Measurements from ENCODE around the gene TNPO1. TPM values are rescaled to one million over a fixed set of nuclear protein-coding genes. Genes with fewer than 3 reads are reported as not detected.

The TNPO1 gene
- total and polyA plus RNA-seq, 2 of the 8 experiments (the other 6 are each of a cell fraction or from before 2014, with no cell fraction given) = 38.5 to 211 TPM

GRCh38 chr5:72784129-72784528 lies 32.3 kb upstream of the TNPO1 start:
- H3K27me3 ChIP-seq (replicated peaks in 1 of 4; ENCODE audit: control insufficient read depth in 3 of 4, extremely low read depth in 1 of 4, insufficient read depth in 3 of 4, low read length in 3 of 4) = no peaks in the 10 kb centered on the region
- H3K9ac ChIP-seq (replicated peaks in 1 of 4; ENCODE audit: extremely low read depth in 1 of 4, low read depth in 3 of 4, low read length in 3 of 4) = no peak overlapping the region
- no peak overlapping the region for H3K4me2 ChIP-seq (ENCODE audit: insufficient read depth in 1 of 2, low read depth in 2 of 2, low read length in 2 of 2)
- no peak overlapping the region for H2BK120ac ChIP-seq (replicated peaks; ENCODE audit: low read depth, low read length)
- no peak overlapping the region for H2BK12ac ChIP-seq (ENCODE audit: low read depth, low read length)
- H2AK5ac ChIP-seq (ENCODE audit: low read depth, low read length) = no peak overlapping the region
- FAIRE-seq = no peak
- H3K79me2 ChIP-seq (ENCODE audit: control insufficient read depth in 1 of 2, insufficient read depth in 2 of 2, low read length in 2 of 2) = no peaks in the 10 kb centered on the region
- H3K9me3 ChIP-seq (ENCODE audit: insufficient read depth in 2 of 2, low read depth in 1 of 2, low read length in 1 of 2) = 0 out of 4 replicates have a peak, but pooled peaks cover 0 to 2% of the 10 kb centered on the region in 2 experiments
- no peak overlapping the region for H3K4me3 ChIP-seq (ENCODE audit: extremely low read depth in 1 of 4, insufficient read depth in 2 of 4, low read depth in 3 of 4, low read length in 4 of 4)
- H3K79me1 ChIP-seq (ENCODE audit: low read depth, low read length) = no peaks in the 10 kb centered on the region
- no peak overlapping the region for H3K56ac ChIP-seq (replicated peaks; ENCODE audit: insufficient read length, low read depth, low read length)
- H4K8ac ChIP-seq (ENCODE audit: extremely low read depth, insufficient read depth, low read length) = no peak overlapping the region
- H3K4ac ChIP-seq (replicated peaks; ENCODE audit: insufficient read length, low read depth, low read length) = no peak overlapping the region
- no peaks in the 10 kb centered on the region for H4K20me1 ChIP-seq (replicated peaks in 1 of 2; ENCODE audit: control insufficient read depth in 1 of 2, insufficient read depth in 2 of 2, low read length in 2 of 2)
- no peak overlapping the region for H2BK15ac ChIP-seq (ENCODE audit: low read length)
- ChIA-PET POLR2A (ENCODE audit: partially characterized antibody) (no interaction called here), CTCF (ENCODE audit: partially characterized antibody) (no interaction called here)
- no peak overlapping the region for H4K5ac ChIP-seq (ENCODE audit: insufficient read length, low read depth, low read length)
- no peak overlapping the region for H3K23ac ChIP-seq (ENCODE audit: insufficient read length)
- H3K14ac ChIP-seq (ENCODE audit: insufficient read length) = no peak overlapping the region
- no peaks in the 10 kb centered on the region for H3K4me1 ChIP-seq (replicated peaks in 1 of 4; ENCODE audit: control insufficient read depth in 3 of 4, insufficient read depth in 4 of 4, low read length in 3 of 4)
- no peaks in the 10 kb centered on the region for H3K36me3 ChIP-seq (ENCODE audit: control insufficient read depth in 2 of 4, insufficient read depth in 4 of 4, low read length in 3 of 4)
- H3K18ac ChIP-seq (ENCODE audit: extremely low read depth, low read length) = no peak overlapping the region
- no peaks in the 10 kb centered on the region for H3K23me2 ChIP-seq (ENCODE audit: low read depth, low read length)
- no peak for DNase-seq (ENCODE audit: low read depth in 1 of 2, low spot score in 2 of 2)
- H2BK5ac ChIP-seq (ENCODE audit: low read depth, low read length) = no peak overlapping the region
- no peak overlapping the region for H2BK20ac ChIP-seq (ENCODE audit: low read length)
- no peak overlapping the region for H2AFZ ChIP-seq (ENCODE audit: low read length)
- no peak overlapping the region for H4K91ac ChIP-seq (replicated peaks; ENCODE audit: insufficient read length, low read length)
- WGBS, 2 experiments (ENCODE audit: extremely low coverage in 1 of 2, insufficient coverage in 1 of 2, insufficient read length in 1 of 2, insufficient replicate concordance in 2 of 2, low coverage in 1 of 2, low lambda C conversion rate in 2 of 2, missing lambda C conversion rate in 1 of 2) = 94% methylated on average over 1 of the region's 1 CpG; no CpG with 5 or more reads in 1 of the 2 experiments
- H3K27ac ChIP-seq (ENCODE audit: low read depth, low read length) = no peak overlapping the region
- no peak for TF ChIP-seq CHD7 (IDR thresholded peaks at IDR 0.05; ENCODE audit: insufficient replicate concordance, low read length)

Measured in H1 (cell line).